Thymus (tissue), 11 donors: ENCODE data around the gene DAAM1. TPM values are rescaled to one million over a fixed set of nuclear protein-coding genes. Genes with fewer than 3 reads are reported as not detected.

ENCODE experiments used
- DNase-seq, 9 donors: peaks; one replicate each; pipeline ENCODE4 v3.0.0-alpha.2; 2013; ENCODE audit warnings: low spot score in 9 of 9, low read depth in 6 of 9, missing footprints in 1 of 9
- H3K27ac ChIP-seq, 2 donors: one replicate each; pipeline ENCODE4 v1.5.1; 2013; ENCODE audit warnings: control low read depth in 1 of 2, low read depth in 1 of 2, low read length in 1 of 2, mild to moderate bottlenecking in 1 of 2, moderate library complexity in 1 of 2
- H3K27me3 ChIP-seq, 2 donors: one replicate each; pipeline ENCODE4 v1.5.1; 2013; ENCODE audit warnings: low read length in 1 of 2; ENCODE audit not compliant: control insufficient read depth in 2 of 2, insufficient read depth in 1 of 2
- H3K36me3 ChIP-seq, 2 donors: one replicate each; pipeline ENCODE4 v1.5.1; 2013; ENCODE audit warnings: low read length in 1 of 2, mild to moderate bottlenecking in 1 of 2, moderate library complexity in 1 of 2; ENCODE audit not compliant: control insufficient read depth in 2 of 2, insufficient read depth in 2 of 2
- H3K4me1 ChIP-seq, 2 donors: one replicate each; pipeline ENCODE4 v1.5.1; 2013; ENCODE audit warnings: low read length in 2 of 2; ENCODE audit not compliant: control insufficient read depth in 2 of 2, insufficient read depth in 2 of 2
- H3K4me3 ChIP-seq, 2 donors: one replicate each; pipeline ENCODE4 v1.5.1; 2013; ENCODE audit warnings: low read length in 2 of 2, control low read depth in 1 of 2, mild to moderate bottlenecking in 1 of 2
- H3K9me3 ChIP-seq, 2 donors: one replicate each; pipeline ENCODE4 v1.5.1; 2013; ENCODE audit warnings: low read length in 1 of 2, mild to moderate bottlenecking in 1 of 2; ENCODE audit not compliant: control insufficient read depth in 2 of 2, insufficient read depth in 1 of 2
- WGBS: extraction: QIAGEN DNeasy Blood & Tissue Kit; methylation state at CpG from one replicate; pipeline ENCODE4 v1.1.7; 2013; 5-methylcytosine and 5-hydroxymethylcytosine counted together
- polyA plus RNA-seq: library from polyadenylated mRNA; stranded (reverse); fragments of 200-250 nt; gene quantifications from one replicate; pipeline ENCODE4 v1.2.3, GENCODE V29; 2013
- total RNA-seq: library from RNA; stranded (reverse); fragments of 120-200 nt; gene quantifications from one replicate; pipeline ENCODE4 v1.2.4, GENCODE V29; 2013
- donor health status: healthy.

DAAM1 gene
- total and polyA plus RNA-seq, 2 donors: 8.9 to 11.3 TPM

GRCh38 chr14:59344691-59345455 lies 156.4 kb downstream of the DAAM1 start:
- Histone ChIP-seq H3K4me1 (no peaks in the 10 kb centered on the region), H3K9me3 (no peaks in the 10 kb centered on the region), H3K36me3 (peaks cover 0 to 5% of the 10 kb centered on the region in 2 donors), H3K27ac (no peak overlapping the region), H3K4me3 (no peak overlapping the region), H3K27me3 (no peaks in the 10 kb centered on the region)
- 97% methylated on average over 10 of the region's 10 CpGs for WGBS
- no peak for DNase-seq

- Histone ChIP-seq H3K36me3 (peaks cover 0 to 5% of the 10 kb centered on the region in 2 donors), H3K4me1 (no peaks in the 10 kb centered on the region)
These were observed 157.9 kb downstream of the DAAM1 start for GRCh38 chr14:59346329-59346728.

GRCh38 chr14:59346796-59347510 lies 158.5 kb downstream of the DAAM1 start:
- WGBS: 69% methylated on average over 5 of the region's 5 CpGs
- DNase-seq: no peak
- Histone ChIP-seq H3K4me1 (no peaks in the 10 kb centered on the region), H3K27me3 (no peaks in the 10 kb centered on the region), H3K27ac (no peak overlapping the region), H3K4me3 (no peak overlapping the region), H3K36me3 (peaks cover 0 to 5% of the 10 kb centered on the region in 2 donors), H3K9me3 (no peaks in the 10 kb centered on the region)

More at GRCh38 chr14:59346329-59346728, 157.9 kb downstream of the DAAM1 start:
- H3K27me3 ChIP-seq: no peaks in the 10 kb centered on the region
- no peak overlapping the region for H3K4me3 ChIP-seq
- WGBS: 99% methylated on average over 1 of the region's 1 CpG
- DNase-seq: no peak
- no peak overlapping the region for H3K27ac ChIP-seq
- no peaks in the 10 kb centered on the region for H3K9me3 ChIP-seq

- no peak overlapping the region for H3K27ac ChIP-seq
- no peaks in the 10 kb centered on the region for H3K27me3 ChIP-seq
- H3K4me3 ChIP-seq: no peak overlapping the region
- 94% methylated on average over 5 of the region's 5 CpGs for WGBS
- no peak for DNase-seq
- H3K4me1 ChIP-seq: no peaks in the 10 kb centered on the region
- H3K9me3 ChIP-seq: no peaks in the 10 kb centered on the region
- H3K36me3 ChIP-seq: peaks cover 0 to 5% of the 10 kb centered on the region in 2 donors
These were observed 159.0 kb downstream of the DAAM1 start for GRCh38 chr14:59347511-59347900.

GRCh38 chr14:59347915-59348314 lies 159.4 kb downstream of the DAAM1 start:
- H3K27ac ChIP-seq: no peak overlapping the region
- H3K27me3 ChIP-seq: no peaks in the 10 kb centered on the region
- peaks cover 0 to 5% of the 10 kb centered on the region in 2 donors for H3K36me3 ChIP-seq
- H3K9me3 ChIP-seq: no peaks in the 10 kb centered on the region
- no peak for DNase-seq
- 97% methylated on average over 3 of the region's 3 CpGs for WGBS
- H3K4me3 ChIP-seq: no peak overlapping the region
- H3K4me1 ChIP-seq: no peaks in the 10 kb centered on the region

GRCh38 chr14:59349258-59349701 lies 160.8 kb downstream of the DAAM1 start:
- DNase-seq: no peak
- 96% methylated on average over 4 of the region's 4 CpGs for WGBS
- Histone ChIP-seq H3K27ac (no peak overlapping the region), H3K27me3 (no peaks in the 10 kb centered on the region), H3K36me3 (peaks cover 1 to 5% of the 10 kb centered on the region in 2 donors), H3K4me1 (no peaks in the 10 kb centered on the region), H3K4me3 (no peak overlapping the region), H3K9me3 (no peaks in the 10 kb centered on the region)

GRCh38 chr14:59352961-59353360 lies 164.5 kb downstream of the DAAM1 start:
- WGBS: 97% methylated on average over 3 of the region's 3 CpGs
- H3K4me1 ChIP-seq: no peaks in the 10 kb centered on the region

GRCh38 chr14:59354666-59355065 lies 166.2 kb downstream of the DAAM1 start:
- no peak for DNase-seq
- peaks cover 9 to 11% of the 10 kb centered on the region in 2 donors for H3K36me3 ChIP-seq
- no peaks in the 10 kb centered on the region for H3K4me1 ChIP-seq
- WGBS: 98% methylated on average over 3 of the region's 3 CpGs
- H3K27ac ChIP-seq: no peak overlapping the region
- H3K9me3 ChIP-seq: no peaks in the 10 kb centered on the region
- no peak overlapping the region for H3K4me3 ChIP-seq
- H3K27me3 ChIP-seq: no peaks in the 10 kb centered on the region

More at GRCh38 chr14:59352961-59353360, 164.5 kb downstream of the DAAM1 start:
- H3K9me3 ChIP-seq: no peaks in the 10 kb centered on the region
- peaks cover 9 to 16% of the 10 kb centered on the region in 2 donors for H3K36me3 ChIP-seq
- no peak overlapping the region for H3K27ac ChIP-seq
- no peaks in the 10 kb centered on the region for H3K27me3 ChIP-seq
- no peak overlapping the region for H3K4me3 ChIP-seq
- DNase-seq: no peak

- no peak for DNase-seq
- H3K27ac ChIP-seq: no peak overlapping the region
- no peaks in the 10 kb centered on the region for H3K27me3 ChIP-seq
- 98% methylated on average over 3 of the region's 3 CpGs for WGBS
- no peaks in the 10 kb centered on the region for H3K9me3 ChIP-seq
- no peak overlapping the region for H3K4me3 ChIP-seq
- no peaks in the 10 kb centered on the region for H3K4me1 ChIP-seq
- peaks cover 9 to 11% of the 10 kb centered on the region in 2 donors for H3K36me3 ChIP-seq
These were observed 166.6 kb downstream of the DAAM1 start for GRCh38 chr14:59355091-59355490.
